Activated CD4-positive, CD25-positive, alpha-beta regulatory T cell treated with anti-CD3 and anti-CD28 coated beads, Interleukin-2, amount 50 U/mL, for 72 hours (primary cell): ENCODE data around the gene ACTMAP.
"Not testable (repeated sequence)": the region's sequence is repeated elsewhere in the genome, so short reads cannot be mapped to it uniquely, and the experiment has no call there.

Experiments
- DNase-seq: peaks from one replicate; pipeline ENCODE4 v3.0.0; 2021

Gene ACTMAP

GRCh38 chr19:40742477-40742876 lies 7.8 kb downstream of the ACTMAP start:
- no peak for DNase-seq

DNA sequence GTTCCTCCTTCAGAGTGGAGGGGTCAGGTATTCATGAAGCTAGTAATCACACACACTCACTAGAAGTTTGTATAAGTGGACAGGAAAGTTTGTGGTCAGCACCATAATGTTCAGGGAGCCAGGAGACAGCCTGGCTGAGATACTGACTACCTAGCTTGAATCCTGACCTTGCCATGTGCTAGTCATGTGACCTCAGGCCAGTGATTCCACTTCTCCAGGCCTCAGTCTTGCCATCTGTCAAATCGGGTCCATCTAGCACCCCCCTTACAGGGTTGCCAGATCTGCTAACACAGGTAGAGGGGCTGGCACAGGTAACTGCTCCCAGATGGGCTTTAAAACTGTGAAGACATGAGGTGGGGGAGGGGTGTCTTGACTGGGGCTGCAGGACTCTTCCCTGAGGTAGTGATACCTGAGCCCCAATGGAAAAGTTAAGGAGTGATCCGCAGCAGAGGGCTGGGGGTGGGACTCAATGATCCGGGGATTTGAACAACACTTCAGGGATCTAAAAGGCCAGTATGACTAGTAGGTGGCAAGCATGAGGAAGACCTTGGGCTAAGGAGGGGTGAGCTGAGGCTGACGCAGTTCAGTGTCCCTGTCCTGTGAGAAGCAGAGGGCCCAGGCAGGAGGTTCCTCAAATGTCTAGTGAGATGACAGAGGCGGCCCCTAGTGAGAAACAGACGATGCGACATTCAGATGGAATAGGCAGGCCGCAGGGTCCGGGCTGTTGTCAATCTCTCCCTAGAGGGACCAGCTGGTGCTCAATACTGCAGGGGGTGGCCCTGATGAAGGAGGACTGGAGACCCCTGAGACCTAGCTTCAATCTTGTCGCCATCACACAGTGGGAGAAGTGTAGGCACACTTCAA lies 8.5 kb downstream of the ACTMAP start:
- no peak for DNase-seq

- no peak for DNase-seq
These were observed 9.5 kb downstream of the ACTMAP start for GRCh38 chr19:40740747-40741146.

DNA sequence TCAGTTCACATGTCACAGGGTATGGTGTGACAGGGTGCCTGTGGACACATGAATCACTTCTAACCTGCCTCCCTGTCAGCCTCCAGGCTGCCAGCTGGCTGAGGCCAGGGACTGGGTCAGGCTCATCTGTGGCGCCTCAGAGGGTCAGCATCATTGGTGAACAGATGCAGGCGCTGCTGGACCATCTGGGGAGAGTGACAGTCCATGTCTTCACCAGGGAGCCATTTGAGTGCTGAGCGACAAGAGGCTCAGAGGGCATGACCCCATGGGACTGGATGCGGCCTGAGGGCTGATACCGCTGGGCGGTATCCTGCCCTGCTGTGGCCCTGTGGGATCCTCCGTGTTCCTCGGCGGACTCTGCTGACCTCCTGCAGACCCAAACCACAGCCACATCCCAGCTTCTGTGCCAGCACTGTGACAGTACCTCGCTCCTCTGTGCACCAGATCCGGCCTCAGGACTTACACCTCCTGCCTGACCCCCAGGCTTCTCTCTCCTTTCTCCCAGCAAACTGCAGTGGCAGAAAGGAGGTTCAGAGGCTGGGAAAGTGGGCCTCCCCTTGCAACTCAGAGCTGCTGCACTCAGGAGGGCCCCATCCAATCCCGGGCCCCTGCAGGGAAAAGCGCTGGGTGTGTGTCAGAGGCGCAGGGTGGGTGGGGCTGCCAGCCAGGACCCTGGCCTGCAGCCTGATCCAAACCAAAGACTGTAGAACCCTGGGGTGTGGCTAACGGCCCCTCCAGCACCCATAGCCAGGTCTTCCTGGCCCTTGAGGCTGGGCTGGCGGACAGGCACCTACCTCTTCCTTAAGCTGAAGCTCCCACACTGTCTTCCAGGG lies 10.2 kb downstream of the ACTMAP start:
- DNase-seq = no peak

GRCh38 chr19:40739030-40739839 lies 11.0 kb downstream of the ACTMAP start:
- no peak for DNase-seq

GRCh38 chr19:40737102-40737644 lies 13.1 kb downstream of the ACTMAP start:
- DNase-seq = no peak

DNA sequence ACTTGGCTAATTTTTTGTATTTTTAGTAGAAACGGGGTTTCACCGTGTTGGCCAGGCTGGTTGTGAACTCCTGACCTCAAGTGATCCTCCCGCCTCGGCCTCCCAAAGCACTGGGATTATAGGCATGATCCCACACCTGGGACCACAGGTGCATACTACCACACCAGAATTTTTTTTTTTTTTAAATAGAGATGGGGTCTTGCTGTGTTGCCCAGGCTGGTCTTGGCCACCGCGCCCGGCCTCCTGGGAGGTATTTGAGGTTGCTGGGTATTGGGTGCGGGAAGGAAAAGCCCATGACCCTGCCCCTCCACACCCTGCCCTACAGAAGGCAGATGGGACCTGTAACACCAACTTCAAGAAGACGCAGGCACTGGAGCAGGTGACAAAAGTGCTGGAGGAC lies 13.6 kb downstream of the ACTMAP start:
- DNase-seq = no peak

GRCh38 chr19:40735013-40735771 lies 15.1 kb downstream of the ACTMAP start:
- DNase-seq = no peak

- no peak for DNase-seq
These were observed 17.1 kb downstream of the ACTMAP start for GRCh38 chr19:40733149-40733548.

DNA sequence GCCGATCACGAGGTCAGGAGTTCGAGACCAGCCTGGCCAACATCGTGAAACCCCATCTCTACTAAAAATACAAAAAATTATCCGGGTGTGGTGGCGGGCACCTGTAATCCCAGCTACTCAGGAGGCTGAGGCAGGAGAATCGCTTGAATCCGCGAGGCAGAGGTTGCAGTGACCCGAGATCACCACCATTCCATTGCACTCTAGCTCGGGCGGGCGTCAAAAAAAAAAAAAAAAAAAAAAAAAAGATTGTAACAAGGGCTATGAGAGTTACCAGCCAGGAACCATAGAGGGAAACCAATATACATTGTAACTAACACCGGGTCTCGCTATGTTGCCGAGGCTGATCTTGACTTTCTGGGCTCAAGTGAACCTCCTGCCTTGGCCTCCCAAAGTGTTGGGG lies 18.0 kb downstream of the ACTMAP start:
- not testable (repeated sequence) for DNase-seq

GRCh38 chr19:40730065-40730464 lies 20.2 kb downstream of the ACTMAP start:
- DNase-seq = not testable (repeated sequence)

GRCh38 chr19:40726279-40726678 lies 24.0 kb downstream of the ACTMAP start:
- DNase-seq = no peak

- no peak for DNase-seq
These were observed 25.4 kb downstream of the ACTMAP start for GRCh38 chr19:40724855-40725254.

- DNase-seq = no peak
These were observed 26.0 kb downstream of the ACTMAP start for GRCh38 chr19:40724315-40724714.

DNA sequence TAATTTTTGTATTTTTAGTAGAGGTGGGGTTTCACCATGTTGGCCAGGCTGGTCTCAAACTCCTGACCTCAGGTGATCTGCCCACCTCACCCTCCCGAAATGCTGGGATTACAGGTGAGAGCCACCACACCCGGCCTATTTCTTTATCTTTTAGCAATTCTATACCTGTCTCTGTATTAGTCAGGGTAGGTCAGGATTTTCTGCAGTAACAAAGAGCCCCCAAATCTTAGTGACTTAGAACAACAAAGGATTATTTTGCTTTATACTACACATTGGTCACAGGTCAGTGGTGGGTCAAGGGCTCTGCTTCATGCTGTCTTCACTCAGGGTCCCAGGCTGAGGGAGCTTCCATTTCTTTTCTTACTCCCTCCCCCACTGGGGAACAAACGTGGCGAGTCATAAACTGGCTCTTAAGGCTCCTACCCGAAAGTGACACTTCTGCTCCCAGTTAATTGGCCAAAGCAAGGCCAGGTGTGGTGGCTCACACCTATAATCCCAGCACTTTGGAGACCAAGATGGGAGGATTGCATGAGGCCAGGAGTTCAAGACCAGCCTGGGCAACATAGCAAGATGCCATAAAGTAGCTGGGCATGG lies 26.5 kb downstream of the ACTMAP start:
- no peak for DNase-seq

DNA sequence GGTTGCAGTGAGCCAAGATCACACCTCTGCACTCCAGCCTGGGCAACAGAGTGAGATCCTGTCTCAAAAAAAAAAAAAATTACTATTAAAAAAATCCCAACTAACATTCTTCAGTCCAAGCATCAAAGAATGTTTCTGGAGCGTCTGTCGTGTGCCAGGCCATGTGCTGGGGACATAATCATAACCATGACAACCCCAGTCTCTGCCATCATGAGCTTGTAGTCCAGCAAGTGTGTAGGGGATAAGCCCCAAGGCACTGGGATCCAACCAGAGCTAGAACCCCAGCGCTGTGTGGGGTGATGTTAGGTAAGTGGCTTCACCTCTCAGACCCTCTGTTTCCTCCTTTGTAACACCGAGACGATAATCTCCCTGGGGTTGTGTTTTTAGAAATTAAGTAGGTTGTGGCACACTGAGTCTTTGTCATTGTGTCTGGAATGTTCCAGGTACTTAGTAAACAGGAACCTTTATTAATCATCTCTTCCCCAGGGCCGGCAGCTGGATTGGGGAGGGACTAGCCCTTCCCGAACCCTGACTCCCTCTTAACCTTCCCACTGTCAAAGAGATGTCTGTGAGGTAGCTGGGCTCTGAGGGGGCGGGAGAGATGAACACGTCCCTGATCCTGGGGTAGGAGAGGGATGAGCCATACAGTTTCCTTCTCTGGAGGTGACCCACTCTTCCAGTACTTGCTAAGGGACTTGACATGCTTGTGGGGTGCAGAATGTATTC lies 28.2 kb downstream of the ACTMAP start:
- no peak for DNase-seq

GRCh38 chr19:40721140-40721486 lies 29.2 kb downstream of the ACTMAP start:
- DNase-seq = no peak

- no peak for DNase-seq
These were observed 30.8 kb downstream of the ACTMAP start for GRCh38 chr19:40719414-40719894.

GRCh38 chr19:40718774-40719391 lies 31.4 kb downstream of the ACTMAP start:
- no peak for DNase-seq
